Caco-2 (cell line): Measurements from ENCODE around the gene TMEM176B. TPM values are rescaled to one million over a fixed set of nuclear protein-coding genes. Genes with fewer than 3 reads are reported as not detected.

ENCODE experiments used
- BruUV-seq: library from RNA; stranded (reverse); fragments of 400-500 nt; replicated peaks from 2 replicates; lab custom pipeline; 2021; lab: Mats Ljungman, UMichigan
- CTCF ChIA-PET: fragments of 300-600 bp; sonication (Branson Sonifier 250); formaldehyde crosslinking; loops from one replicate; lab custom pipeline; 2022; ENCODE audit warnings: antibody characterized with exemption; lab: Charles Lee
- POLR2A ChIA-PET: fragments of 300-600 bp; sonication (Branson Sonifier 250); formaldehyde crosslinking; loops from one replicate; lab custom pipeline; 2022; ENCODE audit warnings: antibody characterized with exemption; lab: Charles Lee
- DNase-seq, 2 experiments: peaks; one replicate each; pipeline versions ENCODE4 v3.0.0 to v3.0.0-alpha.2; 2020 to 2022
- H3K27me3 ChIP-seq: replicated peaks from 2 replicates; pipeline ENCODE4 v1.6.0; 2011; ENCODE audit warnings: low read length; ENCODE audit not compliant: control insufficient read depth, insufficient read depth
- H3K36me3 ChIP-seq: 2 replicates; pipeline ENCODE4 v1.5.1; 2011; ENCODE audit warnings: low read length; ENCODE audit not compliant: control insufficient read depth, insufficient read depth
- H3K4me1 ChIP-seq: fragments of 250-450 bp; sonication (Bioruptor Pico); 2 replicates; pipeline ENCODE4 v1.5.1; 2020; ENCODE audit warnings: mild to moderate bottlenecking
- H3K4me3 ChIP-seq: 2 replicates; pipeline ENCODE4 v1.5.1; 2011; ENCODE audit warnings: low read depth, mild to moderate bottlenecking, control low read depth, low read length
- H3K9me3 ChIP-seq: fragments of 250-450 bp; sonication (Bioruptor Pico); 2 replicates; pipeline ENCODE4 v1.5.1; 2020; ENCODE audit warnings: mild to moderate bottlenecking, moderate library complexity
- H3K27ac Mint-ChIP-seq: one replicate; pipeline ENCODE4 v1.8.0; 2022; ENCODE audit warnings: mixed read lengths; ENCODE audit not compliant: unreplicated experiment
- H3K27me3 Mint-ChIP-seq: one replicate; pipeline ENCODE4 v1.8.0; 2022; ENCODE audit warnings: mixed read lengths; ENCODE audit not compliant: insufficient read depth, unreplicated experiment
- H3K36me3 Mint-ChIP-seq: one replicate; pipeline ENCODE4 v1.8.0; 2022; ENCODE audit warnings: mild to moderate bottlenecking, mixed read lengths; ENCODE audit not compliant: insufficient read depth, unreplicated experiment
- H3K4me1 Mint-ChIP-seq: one replicate; pipeline ENCODE4 v1.8.0; 2022; ENCODE audit warnings: low read depth, mixed read lengths; ENCODE audit not compliant: unreplicated experiment
- H3K4me3 Mint-ChIP-seq: one replicate; pipeline ENCODE4 v1.8.0; 2022; ENCODE audit warnings: mild to moderate bottlenecking, moderate library complexity, mixed read lengths; ENCODE audit not compliant: unreplicated experiment
- H3K9me3 Mint-ChIP-seq: one replicate; pipeline ENCODE4 v1.8.0; 2022; ENCODE audit warnings: mixed read lengths; ENCODE audit not compliant: unreplicated experiment
- CTCF ChIP-seq, 2 experiments: fragments of 200-600 bp in 1 of 2; IDR thresholded peaks; 1 replicate in 1 of 2; 2 replicates in 1 of 2; pipeline versions ENCODE4 v1.5.1 to v1.8.0; 2011 to 2022; ENCODE audit warnings: antibody characterized with exemption in 1 of 2, control low read depth in 1 of 2, inconsistent platforms in 1 of 2, low read depth in 1 of 2, low read length in 1 of 2, mild to moderate bottlenecking in 1 of 2, moderate library complexity in 1 of 2; ENCODE audit not compliant: insufficient read depth in 1 of 2, severe bottlenecking in 1 of 2, unreplicated experiment in 1 of 2
- intact Hi-C: fragments of 100-400 bp; cut with micrococcal nuclease; formaldehyde crosslinking; loops from one replicate; pipeline ENCODE4 v1.10.0; 2022; ENCODE audit not compliant: unreplicated experiment
- total RNA-seq: library from RNA; stranded (reverse); gene quantifications from 2 replicates; pipeline ENCODE4 v1.2.3, GENCODE V29; 2022

Gene TMEM176B
- total RNA-seq, 1 experiment from 2014 or later = 35.8 TPM

GRCh38 chr7:150848111-150848510 lies 47.9 kb upstream of the TMEM176B start:
- Mint-ChIP-seq H3K27ac (no peak overlapping the region), H3K4me3 (no peak overlapping the region), H3K27me3 (peaks cover 2% of the 10 kb centered on the region), H3K9me3 (no peaks in the 10 kb centered on the region), H3K36me3 (no peaks in the 10 kb centered on the region), H3K4me1 (peaks cover 7% of the 10 kb centered on the region)
- Histone ChIP-seq H3K9me3 (no peaks in the 10 kb centered on the region), H3K4me3 (no peak overlapping the region), H3K4me1 (peaks cover 10% of the 10 kb centered on the region), H3K27me3 (no peaks in the 10 kb centered on the region), H3K36me3 (no peaks in the 10 kb centered on the region)
- CTCF ChIA-PET = no interaction called here
- TF ChIP-seq CTCF (IDR thresholded peaks at IDR 0.05; ENCODE audit: insufficient read depth in 1 of 2, low read depth in 1 of 2, low read length in 1 of 2, severe bottlenecking in 1 of 2, unreplicated experiment in 1 of 2) = no peak
- intact Hi-C loops = no loop called here
- DNase-seq = no peak
- BruUV-seq = no TSS peak
- POLR2A ChIA-PET = no interaction called here

- H3K27me3 Mint-ChIP-seq = peaks cover 2% of the 10 kb centered on the region
- peaks cover 6% of the 10 kb centered on the region for H3K4me1 ChIP-seq
- intact Hi-C loops = no loop called here
- no peak overlapping the region for H3K4me3 Mint-ChIP-seq
- H3K27me3 ChIP-seq = no peaks in the 10 kb centered on the region
- CTCF ChIA-PET = no interaction called here
- no peak for TF ChIP-seq CTCF (IDR thresholded peaks at IDR 0.05; ENCODE audit: insufficient read depth in 1 of 2, low read depth in 1 of 2, low read length in 1 of 2, severe bottlenecking in 1 of 2, unreplicated experiment in 1 of 2)
- peaks cover 5% of the 10 kb centered on the region for H3K4me1 Mint-ChIP-seq
- H3K36me3 Mint-ChIP-seq = no peaks in the 10 kb centered on the region
- H3K27ac Mint-ChIP-seq = no peak overlapping the region
- POLR2A ChIA-PET = no interaction called here
- H3K9me3 Mint-ChIP-seq = no peaks in the 10 kb centered on the region
- H3K4me3 ChIP-seq = no peak overlapping the region
- H3K36me3 ChIP-seq = no peaks in the 10 kb centered on the region
- H3K9me3 ChIP-seq = no peaks in the 10 kb centered on the region
- no TSS peak for BruUV-seq
- DNase-seq = no peak
These were observed 47.4 kb upstream of the TMEM176B start for GRCh38 chr7:150847536-150847935.

GRCh38 chr7:150846291-150847115 lies 46.3 kb upstream of the TMEM176B start:
- ChIA-PET CTCF (no interaction called here), POLR2A (no interaction called here)
- Mint-ChIP-seq H3K4me1 (no peaks in the 10 kb centered on the region), H3K4me3 (no peak overlapping the region), H3K36me3 (no peaks in the 10 kb centered on the region), H3K9me3 (no peaks in the 10 kb centered on the region), H3K27ac (no peak overlapping the region), H3K27me3 (no peaks in the 10 kb centered on the region)
- no peaks in the 10 kb centered on the region for H3K4me1 ChIP-seq
- no peak overlapping the region for H3K4me3 ChIP-seq
- no peaks in the 10 kb centered on the region for H3K36me3 ChIP-seq
- no peaks in the 10 kb centered on the region for H3K27me3 ChIP-seq
- no peaks in the 10 kb centered on the region for H3K9me3 ChIP-seq
- intact Hi-C loops = no loop called here
- no TSS peak for BruUV-seq
- no peak for DNase-seq
- no peak for TF ChIP-seq CTCF (IDR thresholded peaks at IDR 0.05; ENCODE audit: insufficient read depth in 1 of 2, low read depth in 1 of 2, low read length in 1 of 2, severe bottlenecking in 1 of 2, unreplicated experiment in 1 of 2)
